Vagina (tissue), 2 donors: ENCODE data around the gene ZCCHC14. TPM values are rescaled to one million over a fixed set of nuclear protein-coding genes. Genes with fewer than 3 reads are reported as not detected.
A peak's percentile ranks its signal among the peaks of the same experiment; 100 is the strongest.
"Not testable (repeated sequence)": the region's sequence is repeated elsewhere in the genome, so short reads cannot be mapped to it uniquely, and the experiment has no call there.

Experiments used
- DNase-seq, 2 donors: peaks; one replicate each; pipeline ENCODE4 v3.0.0-alpha.2; 2017; ENCODE audit errors: extremely low spot score in 2 of 2
- H3K27ac ChIP-seq: fragments of 200-600 bp; sonication (generic); one replicate; pipeline ENCODE4 v1.5.1; 2019
- H3K27me3 ChIP-seq: fragments of 200-600 bp; sonication (generic); one replicate; pipeline ENCODE4 v1.5.1; 2019
- H3K36me3 ChIP-seq, 2 donors: fragments of 200-600 bp; sonication (generic); one replicate each; pipeline ENCODE4 v1.5.1; 2017 to 2019
- H3K4me1 ChIP-seq: fragments of 200-600 bp; sonication (generic); one replicate; pipeline ENCODE4 v1.5.1; 2019
- H3K4me3 ChIP-seq, 2 donors: fragments of 200-600 bp; sonication (generic); 1 replicate in 1 of 2; 2 replicates in 1 of 2; pipeline ENCODE4 v1.5.1; 2016 to 2019
- H3K9me3 ChIP-seq: fragments of 200-600 bp; sonication (generic); one replicate; pipeline ENCODE4 v1.5.1; 2019
- POLR2A ChIP-seq, 2 donors: fragments of 450-650 bp; IDR thresholded peaks; one replicate each; pipeline ENCODE4 v1.6.1; 2017; ENCODE audit warnings: antibody characterized with exemption in 2 of 2, mild to moderate bottlenecking in 2 of 2, moderate library complexity in 2 of 2
- POLR2AphosphoS5 ChIP-seq, 2 donors: sonication (generic); formaldehyde crosslinking; IDR thresholded peaks; one replicate each; pipeline ENCODE4 v1.9.0; 2017; ENCODE audit warnings: antibody characterized with exemption in 2 of 2, mild to moderate bottlenecking in 2 of 2, low read depth in 1 of 2; ENCODE audit not compliant: insufficient read depth in 1 of 2
- intact Hi-C: fragments of 100-400 bp; cut with DNase I; formaldehyde crosslinking; loops from one replicate; pipeline ENCODE4 v1.15.1; 2023
- total RNA-seq: library from RNA; depleted of rRNA; stranded (reverse); fragments of >200 nt; gene quantifications from one replicate; pipeline ENCODE4 v1.2.3, GENCODE V29; 2016
- TF ChIP-seq, protein P1 (sequence below), 3 experiments: fragments of 450-650 bp in 2 of 3; fragments of 200-600 bp in 1 of 3; sonication (generic) in 1 of 3; IDR thresholded peaks; one replicate each; pipeline ENCODE4 v1.5.1; 2017 to 2019; ENCODE audit warnings: antibody characterized with exemption in 3 of 3, mild to moderate bottlenecking in 2 of 3, moderate library complexity in 2 of 3

The ZCCHC14 gene
- total RNA-seq, 1 donor from 2014 or later = 74.2 TPM

- no peak overlapping the region for H3K27ac ChIP-seq
- intact Hi-C loops = loop anchor here (10.0 kb wide), 1 partner anchor 79 kb away; no protein-coding TSS in a partner anchor
- H3K4me3 ChIP-seq = peak overlapping the region; percentile 49 to 68
- no peaks in the 10 kb centered on the region for H3K9me3 ChIP-seq
- peaks cover 38% of the 10 kb centered on the region for H3K4me1 ChIP-seq
- H3K27me3 ChIP-seq = no peaks in the 10 kb centered on the region
- H3K36me3 ChIP-seq = no peaks in the 10 kb centered on the region
- TF ChIP-seq, protein P1, sequence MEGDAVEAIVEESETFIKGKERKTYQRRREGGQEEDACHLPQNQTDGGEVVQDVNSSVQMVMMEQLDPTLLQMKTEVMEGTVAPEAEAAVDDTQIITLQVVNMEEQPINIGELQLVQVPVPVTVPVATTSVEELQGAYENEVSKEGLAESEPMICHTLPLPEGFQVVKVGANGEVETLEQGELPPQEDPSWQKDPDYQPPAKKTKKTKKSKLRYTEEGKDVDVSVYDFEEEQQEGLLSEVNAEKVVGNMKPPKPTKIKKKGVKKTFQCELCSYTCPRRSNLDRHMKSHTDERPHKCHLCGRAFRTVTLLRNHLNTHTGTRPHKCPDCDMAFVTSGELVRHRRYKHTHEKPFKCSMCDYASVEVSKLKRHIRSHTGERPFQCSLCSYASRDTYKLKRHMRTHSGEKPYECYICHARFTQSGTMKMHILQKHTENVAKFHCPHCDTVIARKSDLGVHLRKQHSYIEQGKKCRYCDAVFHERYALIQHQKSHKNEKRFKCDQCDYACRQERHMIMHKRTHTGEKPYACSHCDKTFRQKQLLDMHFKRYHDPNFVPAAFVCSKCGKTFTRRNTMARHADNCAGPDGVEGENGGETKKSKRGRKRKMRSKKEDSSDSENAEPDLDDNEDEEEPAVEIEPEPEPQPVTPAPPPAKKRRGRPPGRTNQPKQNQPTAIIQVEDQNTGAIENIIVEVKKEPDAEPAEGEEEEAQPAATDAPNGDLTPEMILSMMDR (IDR thresholded peaks at IDR 0.05) = no peak
- TF ChIP-seq POLR2A (IDR thresholded peaks at IDR 0.05) (no peak), POLR2AphosphoS5 (IDR thresholded peaks at IDR 0.05; ENCODE audit: insufficient read depth in 1 of 2, low read depth in 1 of 2) (no peak)
- DNase-seq = no peak
Measured at GRCh38 chr16:87493608-87494280, 920 bp upstream of the ZCCHC14 start.

- Histone ChIP-seq H3K4me3 (peak overlapping the region; percentile 49 to 68), H3K27ac (peak overlapping the region; percentile 71), H3K36me3 (no peaks in the 10 kb centered on the region), H3K4me1 (peaks cover 53% of the 10 kb centered on the region), H3K27me3 (no peaks in the 10 kb centered on the region), H3K9me3 (no peaks in the 10 kb centered on the region)
- DNase-seq = no peak
- TF ChIP-seq POLR2AphosphoS5 (IDR thresholded peaks at IDR 0.05; ENCODE audit: insufficient read depth in 1 of 2, low read depth in 1 of 2) (no peak), POLR2A (IDR thresholded peaks at IDR 0.05) (no peak)
- TF ChIP-seq, protein P1 (IDR thresholded peaks at IDR 0.05) = no peak
- intact Hi-C loops = loop anchor here (10.0 kb wide), 1 partner anchor 77 kb away; no protein-coding TSS in a partner anchor
Measured at GRCh38 chr16:87492291-87492630, 563 bp downstream of the ZCCHC14 start.

DNA sequence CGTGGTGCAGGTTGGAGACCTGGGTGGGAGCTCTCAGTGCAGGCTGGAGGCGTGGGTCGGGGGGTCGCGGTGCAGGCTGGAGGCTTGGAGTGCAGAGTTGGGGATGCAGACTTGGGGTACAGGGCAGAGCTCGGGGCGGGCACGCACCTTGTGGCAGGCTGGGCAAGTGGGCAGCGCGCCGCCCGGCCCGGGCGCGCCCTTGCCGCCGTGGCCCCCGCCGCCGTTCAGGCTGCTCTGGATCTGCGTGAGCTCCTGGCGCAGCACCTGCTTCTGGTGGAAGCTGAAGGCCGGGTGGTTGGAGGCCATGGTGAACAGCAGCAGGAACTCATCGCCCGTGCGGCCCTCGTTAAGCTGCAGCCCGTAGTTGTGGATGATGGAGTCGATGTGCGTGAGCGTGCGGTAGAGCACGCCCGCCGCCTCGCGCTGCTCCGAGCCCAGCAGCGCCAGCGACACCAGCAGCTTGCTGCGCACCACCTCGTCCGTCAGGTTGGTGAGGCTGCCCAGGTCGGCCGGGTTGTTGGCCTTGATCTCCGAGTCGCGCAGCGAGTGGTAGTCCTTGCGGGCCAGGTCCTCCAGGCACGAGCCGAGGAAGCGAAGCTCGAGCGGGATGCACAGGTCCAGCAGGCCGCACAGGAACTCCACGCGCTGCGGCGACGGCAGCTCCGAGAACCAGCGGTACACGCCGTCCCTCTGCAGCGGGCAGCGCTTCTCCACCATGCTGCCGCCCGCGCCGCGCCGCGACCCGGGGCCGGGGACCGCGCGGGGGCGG lies 1.1 kb downstream of the ZCCHC14 start:
- Histone ChIP-seq H3K27me3 (no peaks in the 10 kb centered on the region), H3K36me3 (no peaks in the 10 kb centered on the region), H3K9me3 (no peaks in the 10 kb centered on the region), H3K27ac (peak overlapping the region; percentile 71), H3K4me1 (peaks cover 59% of the 10 kb centered on the region), H3K4me3 (peak overlapping the region; percentile 47 to 61)
- intact Hi-C loops = loop anchor here (10.0 kb wide), 1 partner anchor 77 kb away; no protein-coding TSS in a partner anchor
- DNase-seq = no peak
- no peak for TF ChIP-seq POLR2A (IDR thresholded peaks at IDR 0.05)
- TF ChIP-seq, protein P1 (IDR thresholded peaks at IDR 0.05) = no peak
- TF ChIP-seq POLR2AphosphoS5 (IDR thresholded peaks at IDR 0.05; ENCODE audit: insufficient read depth in 1 of 2, low read depth in 1 of 2) = no peak

DNA sequence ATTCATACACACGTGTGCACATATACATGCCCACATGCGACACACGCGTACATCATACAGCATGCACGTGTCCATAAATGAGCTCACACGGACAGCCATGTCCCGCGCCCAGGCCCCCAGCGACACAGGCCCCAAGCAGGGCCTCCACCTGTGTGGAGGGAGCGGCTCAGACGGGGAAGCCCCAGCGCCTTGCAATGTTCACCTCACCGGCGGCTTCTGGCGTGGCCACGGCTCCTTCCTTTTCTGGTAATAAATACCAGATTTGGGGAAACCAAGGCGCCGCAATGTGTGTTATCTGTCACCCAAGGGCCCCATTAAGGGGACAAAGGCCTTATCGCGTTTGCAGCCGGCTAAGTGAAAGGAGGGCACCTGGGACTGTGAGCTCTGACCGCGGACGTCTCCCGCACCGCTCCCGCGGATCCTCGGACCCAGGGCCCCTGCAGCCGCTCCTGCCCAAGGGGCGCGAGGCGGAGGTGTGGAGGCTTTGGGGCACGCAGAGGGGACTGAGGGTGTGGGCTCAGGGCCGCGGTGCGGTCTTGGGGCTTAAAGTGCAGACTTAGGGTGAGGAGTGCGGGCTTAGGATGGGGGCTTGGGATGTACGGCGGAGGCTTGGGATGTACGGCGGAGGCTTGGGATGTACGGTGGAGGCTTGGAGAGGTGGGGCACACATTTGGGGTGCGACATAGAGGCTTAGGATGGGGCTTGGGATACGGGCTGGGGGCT lies 1.9 kb downstream of the ZCCHC14 start:
- intact Hi-C loops = loop anchor here (10.0 kb wide), 1 partner anchor 76 kb away; no protein-coding TSS in a partner anchor
- H3K9me3 ChIP-seq, DNase-seq, H3K36me3 ChIP-seq, H3K27me3 ChIP-seq: not testable (repeated sequence)
- peak overlapping the region; percentile 47 to 61 for H3K4me3 ChIP-seq
- peak overlapping the region; percentile 71 for H3K27ac ChIP-seq
- peaks cover 66% of the 10 kb centered on the region for H3K4me1 ChIP-seq

DNA sequence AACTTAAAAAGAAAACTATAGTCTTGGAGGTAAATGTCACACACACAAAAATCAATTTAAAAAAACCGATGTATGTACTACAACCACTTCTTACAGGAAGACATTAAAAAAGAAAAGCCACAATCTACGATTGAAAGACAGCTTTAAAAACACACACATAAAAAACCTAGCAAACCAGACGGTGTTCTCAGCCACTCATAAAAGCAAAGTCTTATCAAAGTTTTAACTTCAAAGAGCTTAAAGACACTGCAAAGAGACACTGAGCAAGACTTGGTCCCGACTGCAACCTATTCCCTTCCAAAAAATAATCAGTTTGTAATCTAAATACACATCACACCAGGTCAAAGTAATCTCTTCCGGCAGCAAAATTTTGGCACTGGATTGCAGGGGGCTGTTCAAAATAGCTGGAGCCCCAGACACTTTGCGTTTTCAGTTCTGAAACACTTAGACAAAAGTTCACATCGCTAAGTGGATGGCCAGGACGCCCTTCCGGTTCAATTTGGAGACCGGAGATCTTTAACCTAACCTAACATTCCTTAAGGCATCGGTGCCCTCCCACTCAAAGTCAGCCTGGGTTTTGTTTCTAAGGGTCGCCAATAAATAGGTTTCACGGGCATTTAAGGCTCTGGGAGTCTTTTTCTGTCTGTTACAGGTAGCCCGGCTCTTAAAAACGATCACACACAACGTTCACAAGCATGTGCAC lies 2.6 kb downstream of the ZCCHC14 start:
- Histone ChIP-seq H3K9me3 (no peaks in the 10 kb centered on the region), H3K4me3 (peak overlapping the region; percentile 47 to 61), H3K27me3 (no peaks in the 10 kb centered on the region), H3K4me1 (peaks cover 73% of the 10 kb centered on the region), H3K36me3 (no peaks in the 10 kb centered on the region), H3K27ac (peak overlapping the region; percentile 71)
- no peak for TF ChIP-seq POLR2AphosphoS5 (IDR thresholded peaks at IDR 0.05; ENCODE audit: insufficient read depth in 1 of 2, low read depth in 1 of 2)
- TF ChIP-seq POLR2A (IDR thresholded peaks at IDR 0.05) = no peak
- TF ChIP-seq, protein P1 (IDR thresholded peaks at IDR 0.05) = no peak
- no peak for DNase-seq
- intact Hi-C loops = loop anchor here (10.0 kb wide), 1 partner anchor 75 kb away; no protein-coding TSS in a partner anchor
